Stimulated activated CD8-positive, alpha-beta memory T cell treated with anti-CD3 and anti-CD28 coated beads, Interleukin-15, amount 100 ng/mL, for 4 hours (primary cell): ENCODE results near the gene WDR46.

Source experiments
- DNase-seq, 2 donors: peaks; one replicate each; pipeline ENCODE4 v3.0.0-alpha.2; 2020; ENCODE audit warnings: low read depth in 2 of 2

Gene WDR46

DNA sequence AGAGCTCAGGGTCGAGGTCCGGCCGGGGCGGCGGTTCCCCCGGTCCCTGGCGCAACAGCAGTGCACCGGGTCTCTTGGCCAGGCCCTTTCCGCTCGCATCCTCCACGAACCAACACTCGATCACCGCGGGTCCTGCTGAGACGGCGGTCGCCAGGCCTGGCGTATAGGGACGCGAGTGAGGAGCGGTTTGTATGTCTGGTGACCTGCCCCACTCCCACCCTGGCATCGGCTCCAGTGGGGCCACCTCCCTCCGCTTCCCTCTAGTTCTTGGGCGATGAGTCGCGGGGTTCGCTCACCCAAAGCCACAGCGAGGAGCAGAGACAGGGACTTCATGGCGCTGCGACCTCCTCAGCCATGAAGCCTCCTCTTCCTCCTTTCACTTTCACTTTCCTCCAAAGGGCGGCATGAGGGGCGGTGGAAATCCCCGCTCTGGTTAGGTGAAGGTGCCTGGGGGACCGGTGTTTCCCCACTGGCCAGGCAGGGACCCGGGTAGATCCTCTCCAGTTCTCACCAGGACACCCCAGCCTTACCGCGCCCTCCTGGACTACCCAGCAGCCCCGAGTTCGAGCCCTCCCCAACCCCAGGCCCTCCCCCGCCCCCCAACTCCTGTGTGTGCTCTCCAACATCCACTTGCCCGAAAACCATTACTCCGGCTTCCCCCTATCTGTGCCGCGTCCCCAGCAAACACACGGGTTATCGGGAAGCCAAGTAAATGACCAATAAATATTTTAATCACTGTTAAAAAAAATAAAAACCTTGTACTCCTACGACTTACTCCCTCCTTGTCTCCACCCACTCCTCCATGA is 24.9 kb upstream of the WDR46 start, which contains the start of gene TAPBP:
TAPBP (minus strand) TSS at position 370 of the 806 bp plus-strand sequence; CDS start at position 333, 37 bp downstream.
- DNase-seq: peak; percentile 76 to 85

DNA sequence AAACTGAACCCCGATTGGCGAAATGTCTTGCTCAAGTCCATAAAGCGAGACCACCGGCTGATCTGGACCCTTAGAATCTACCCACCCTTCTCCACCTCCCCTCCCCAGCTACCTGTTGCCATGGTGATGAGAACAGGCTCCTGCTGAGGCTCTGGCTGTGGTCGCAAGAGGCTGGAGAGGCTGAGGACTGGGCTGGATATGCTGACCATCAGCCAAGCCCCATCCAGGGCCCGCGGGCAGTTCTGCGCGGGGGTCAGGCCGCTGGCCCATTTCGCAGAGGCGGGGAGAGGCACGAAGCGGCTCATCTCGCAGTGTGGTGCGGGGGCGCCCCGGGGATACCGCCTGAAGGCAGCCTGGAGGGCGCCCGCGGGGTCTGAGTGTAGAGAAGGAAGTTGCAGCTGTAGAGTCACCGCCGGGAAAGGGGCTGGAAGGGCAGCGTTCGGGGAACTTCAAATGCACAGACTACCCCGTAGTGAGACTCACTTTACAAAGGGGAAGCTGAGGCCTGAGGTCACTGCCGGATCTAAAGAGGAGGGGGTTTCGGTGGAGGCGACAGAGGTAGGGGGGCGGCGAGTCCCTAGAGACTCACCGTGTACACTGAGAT is 24.2 kb upstream of the WDR46 start:
- peak in 1 of 2 donors; percentile 35 for DNase-seq

DNA sequence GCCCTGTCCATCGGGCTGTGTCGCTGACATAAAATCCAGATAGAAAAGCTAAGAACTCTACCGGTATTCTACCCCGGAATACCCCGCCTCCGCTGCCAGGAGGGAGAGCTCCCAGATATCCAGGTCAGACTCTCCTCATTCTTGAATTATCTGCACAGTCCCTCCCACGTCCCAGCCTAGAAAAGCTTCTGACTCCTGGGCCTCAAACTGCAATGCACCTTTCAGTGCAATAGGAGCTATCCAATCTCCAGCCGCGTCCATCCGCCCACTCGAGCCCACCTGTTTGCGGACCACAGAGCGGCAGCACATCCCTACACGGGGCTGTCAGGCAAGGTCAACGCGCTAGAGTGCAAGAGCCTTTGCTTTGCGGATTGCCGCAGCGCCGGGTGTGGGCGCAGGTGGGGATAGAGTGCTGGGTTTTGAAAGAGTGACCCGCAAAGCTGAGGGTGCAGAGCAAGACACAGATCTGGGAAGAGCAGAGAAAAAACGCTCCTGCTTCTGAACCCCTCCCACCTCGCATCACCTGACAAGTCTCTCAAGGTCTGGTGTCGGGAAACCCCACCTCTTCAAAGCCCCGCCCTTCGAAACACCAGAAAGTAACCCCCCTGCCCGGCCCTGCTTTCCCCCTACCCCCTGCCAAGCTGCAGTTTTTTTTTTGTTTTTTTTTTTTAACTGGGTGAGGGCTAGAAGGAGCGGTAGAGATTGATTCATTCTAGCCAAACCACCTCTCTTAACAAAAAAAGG is 23.5 kb upstream of the WDR46 start:
- peak; percentile 60 to 80 for DNase-seq

DNA sequence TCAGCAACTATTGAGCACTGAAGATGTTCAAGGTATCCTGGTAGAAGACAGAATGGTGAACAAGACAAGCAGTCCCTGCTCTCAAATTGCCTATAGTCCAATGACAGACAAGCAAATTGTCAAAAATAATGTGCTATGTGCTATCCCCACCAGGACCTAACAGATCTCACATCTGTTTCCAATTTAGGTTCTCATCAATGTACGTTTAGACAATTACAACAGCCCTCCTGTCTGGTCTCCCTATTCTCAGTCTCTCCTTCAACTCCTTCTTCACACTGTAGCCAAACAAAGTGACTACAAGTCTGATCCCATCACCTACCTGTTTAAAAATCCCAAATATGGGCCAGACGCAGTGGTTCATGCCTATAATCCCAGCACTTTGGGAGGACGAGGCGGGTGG is 17.3 kb upstream of the WDR46 start:
- no peak for DNase-seq

DNA sequence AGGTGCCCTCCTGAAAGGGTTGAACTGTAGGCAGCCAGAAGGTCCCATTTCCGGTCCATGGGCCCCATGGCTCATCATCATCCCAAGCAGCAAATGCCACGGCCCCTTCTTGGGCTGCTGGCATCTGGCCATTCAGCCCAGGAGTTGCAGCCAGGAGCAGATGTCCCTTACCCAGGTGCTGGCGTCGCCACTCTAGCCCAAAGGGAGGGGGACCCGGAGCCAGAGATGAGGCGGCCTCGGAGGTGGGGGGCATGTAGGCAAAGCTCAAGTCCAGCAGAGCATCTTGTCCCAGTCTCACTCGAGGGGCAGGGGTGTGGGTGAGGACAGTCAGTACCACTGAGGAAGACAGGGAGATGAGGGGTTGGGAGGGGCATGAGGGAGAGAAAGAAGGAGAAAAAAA is 16.0 kb upstream of the WDR46 start:
- DNase-seq: no peak

DNA sequence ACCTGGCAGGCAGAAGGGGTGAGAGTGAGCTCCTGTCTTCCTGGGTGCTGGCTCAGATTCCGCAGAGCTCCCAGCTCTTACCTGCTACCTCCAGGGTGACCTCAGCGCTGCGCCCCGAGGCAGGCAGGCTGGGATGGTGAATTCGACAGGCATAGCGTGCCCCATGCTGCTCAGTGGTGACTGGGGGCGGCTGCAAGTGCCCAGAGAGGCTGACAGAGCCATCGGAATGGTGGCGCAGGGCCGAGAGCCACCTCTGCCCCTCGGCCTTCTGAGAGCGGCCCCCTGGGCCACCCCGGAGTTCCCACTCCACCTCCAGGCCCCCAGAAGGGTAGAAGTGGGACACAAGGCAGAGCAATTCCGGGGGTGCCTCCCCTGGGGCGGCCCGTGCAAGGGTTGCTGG is 15.2 kb upstream of the WDR46 start:
- no peak for DNase-seq

DNA sequence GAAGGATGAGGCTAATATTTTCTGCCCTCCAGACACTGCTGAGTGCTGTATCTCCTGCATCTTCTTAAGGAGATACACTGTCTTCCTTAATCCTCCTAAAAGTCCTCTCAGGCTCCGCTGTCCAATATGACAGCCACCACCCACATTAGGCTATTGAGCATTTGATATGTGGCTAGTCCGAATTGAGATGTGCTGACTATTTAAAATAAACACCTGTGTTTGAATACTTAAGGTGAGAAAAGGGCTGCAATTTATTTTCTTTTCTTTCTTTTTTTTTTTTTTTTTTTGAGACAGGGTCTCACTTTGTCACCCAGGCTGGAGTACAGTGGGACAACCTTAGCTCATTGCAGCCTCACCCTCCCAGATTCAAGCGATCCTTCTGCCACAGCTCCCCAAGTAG is 12.8 kb upstream of the WDR46 start:
- DNase-seq: no peak

DNA sequence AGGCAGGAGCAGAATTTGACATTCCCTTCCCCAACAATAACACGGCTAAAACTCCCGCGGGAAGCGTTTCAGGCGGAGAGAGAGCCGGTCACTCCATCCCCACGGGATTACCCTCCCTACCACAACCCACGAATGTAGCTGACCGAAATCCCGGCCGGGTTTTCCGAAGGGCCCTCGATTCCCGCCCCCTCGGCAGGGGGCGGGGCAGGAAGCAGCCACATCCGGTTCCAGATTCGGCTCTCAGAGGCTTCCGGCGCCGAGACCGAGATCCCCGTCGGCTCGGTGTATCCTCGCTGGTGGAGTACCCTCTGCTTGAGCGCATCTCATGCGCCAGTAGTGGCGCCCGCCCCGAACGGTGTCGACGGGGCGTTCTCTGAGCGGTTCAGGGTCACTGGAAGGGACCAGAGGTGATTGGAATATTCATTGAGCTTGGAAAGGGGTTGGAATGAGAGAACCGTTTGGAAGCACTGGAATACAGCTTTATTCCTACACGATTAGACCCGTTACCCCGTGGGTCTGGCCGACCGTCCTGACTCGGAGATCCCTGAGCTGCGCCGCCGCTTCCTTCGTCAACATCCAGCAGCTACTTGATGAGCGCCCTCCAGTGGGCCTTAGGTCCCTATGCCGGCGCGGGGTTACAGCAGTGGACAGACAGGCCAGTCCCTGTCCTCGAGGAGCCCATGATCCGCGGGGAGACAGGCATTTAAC is 10.4 kb upstream of the WDR46 start:
- DNase-seq: peak; percentile 84 to 85

DNA sequence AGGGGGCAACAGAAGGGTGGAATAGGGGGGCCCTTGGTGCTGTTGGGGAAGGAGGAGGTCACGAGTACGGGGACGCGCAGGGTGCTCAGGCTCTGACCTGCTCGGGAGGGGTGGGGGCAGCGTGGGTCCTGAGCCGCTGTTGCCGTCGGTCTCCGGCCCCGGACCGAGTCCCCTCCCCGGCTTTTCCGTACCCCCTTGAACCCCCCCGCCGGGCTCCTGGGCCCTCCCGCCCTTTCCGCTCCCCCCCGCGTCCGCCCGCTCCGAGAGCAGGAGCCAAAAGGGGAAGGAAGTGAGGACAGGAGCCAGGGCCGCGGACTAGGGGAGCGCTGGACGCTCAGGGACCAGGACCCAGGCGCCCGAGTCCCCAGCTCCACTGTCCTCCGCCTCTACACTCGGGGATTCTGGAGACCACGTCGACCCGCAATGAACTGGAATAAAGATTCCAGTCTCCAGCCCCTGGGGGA is 9.8 kb upstream of the WDR46 start, which contains the start of gene RGL2:
RGL2 (minus strand) TSS at position 170 of the 464 bp plus-strand sequence. CDS start 332 bp downstream, outside the sequence.
- DNase-seq: peak; percentile 39 to 47

DNA sequence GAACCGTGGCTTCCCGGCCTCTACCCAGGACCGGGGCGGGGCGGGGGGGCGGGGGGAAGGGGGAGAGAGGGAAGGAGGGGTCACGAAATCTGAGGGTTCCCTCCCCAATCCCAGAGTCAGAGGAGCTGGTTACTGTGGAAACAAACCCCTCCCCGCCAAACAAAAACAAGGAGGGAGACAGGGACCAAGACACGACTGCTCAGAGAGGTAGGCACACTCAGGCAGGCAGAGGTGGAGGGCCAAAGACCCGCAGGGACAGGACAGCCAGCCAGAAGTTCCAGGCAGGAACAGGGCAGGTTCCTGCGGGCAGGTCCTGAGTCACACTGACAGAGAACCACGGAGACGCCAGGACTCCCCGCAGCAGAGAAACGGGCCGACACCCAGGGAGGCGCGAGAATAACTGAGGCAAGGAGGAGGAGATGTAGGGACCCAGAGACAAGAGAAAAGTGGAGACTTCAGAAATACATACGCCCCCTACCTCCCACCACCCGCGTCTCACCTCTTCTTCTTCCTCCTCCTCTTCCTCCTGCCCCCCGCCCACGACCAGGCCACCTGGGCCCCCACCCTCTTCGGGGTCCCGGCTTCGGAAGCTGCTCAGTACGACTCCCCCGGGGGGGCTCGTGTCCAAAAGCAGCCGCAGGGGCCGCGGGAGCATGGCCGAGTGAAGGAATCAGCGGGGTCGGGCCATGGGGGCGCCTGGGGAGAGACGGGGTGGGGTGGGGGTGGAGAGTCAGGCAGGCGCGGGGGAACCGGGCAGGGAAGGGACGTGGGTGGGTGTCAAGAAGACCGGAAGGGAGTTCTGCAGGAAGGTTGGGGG is 9.1 kb upstream of the WDR46 start:
- no peak for DNase-seq

DNA sequence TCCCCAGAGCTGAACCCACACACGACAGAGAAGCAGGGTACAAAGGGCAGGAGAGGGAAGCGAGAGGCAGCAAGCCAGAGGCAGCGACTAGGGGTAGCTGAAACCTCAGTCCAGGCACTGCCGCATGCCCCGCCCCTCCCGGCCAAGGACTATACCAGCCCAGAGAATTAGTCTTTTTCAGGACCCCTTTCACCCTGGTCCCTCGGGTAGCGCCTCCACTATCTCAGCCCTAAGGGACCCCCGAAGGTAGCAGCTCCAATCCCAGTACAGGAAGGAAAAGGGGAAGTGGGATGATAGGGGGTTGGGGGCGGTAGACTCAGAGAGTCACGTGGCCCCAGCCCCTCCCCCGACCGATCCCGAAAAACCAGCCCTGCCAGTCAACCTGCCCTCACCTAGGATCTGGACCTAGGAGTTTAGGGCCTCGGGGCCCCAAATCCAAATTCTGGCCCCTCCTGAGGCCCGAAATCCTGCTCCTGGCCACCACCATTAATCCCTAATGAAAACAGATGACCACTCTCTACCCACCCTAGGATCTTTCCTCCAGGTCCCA is 8.4 kb upstream of the WDR46 start:
- no peak for DNase-seq

DNA sequence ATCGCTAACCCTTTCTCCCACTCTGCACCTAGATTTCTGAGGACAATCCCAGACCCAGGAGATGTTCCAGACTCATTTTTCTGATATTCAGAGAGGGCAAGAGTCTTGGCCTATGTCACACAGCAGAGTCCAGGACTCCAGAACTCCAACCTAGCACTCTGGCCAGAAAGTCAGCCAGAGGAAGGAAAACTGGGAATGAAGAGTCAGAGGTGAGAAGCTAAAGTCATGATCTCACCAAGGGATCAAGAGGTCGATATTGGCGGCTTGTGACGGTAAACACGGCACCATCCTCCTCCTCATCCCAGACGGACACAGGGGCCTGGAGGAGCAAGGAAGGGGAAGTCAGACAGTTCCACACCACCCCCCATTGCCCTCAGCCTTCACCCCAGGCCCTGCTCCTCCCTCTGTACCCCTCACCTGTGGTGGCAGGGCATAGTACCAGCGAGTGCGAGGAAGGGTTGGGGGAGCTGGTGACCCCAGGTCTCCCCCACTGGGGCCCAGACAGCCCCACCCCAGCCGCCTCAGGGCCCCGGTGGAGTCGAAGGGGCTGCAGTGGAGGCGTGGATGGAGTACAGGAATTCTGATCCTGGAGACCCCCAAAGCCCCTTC is 7.9 kb upstream of the WDR46 start:
- DNase-seq: no peak

DNA sequence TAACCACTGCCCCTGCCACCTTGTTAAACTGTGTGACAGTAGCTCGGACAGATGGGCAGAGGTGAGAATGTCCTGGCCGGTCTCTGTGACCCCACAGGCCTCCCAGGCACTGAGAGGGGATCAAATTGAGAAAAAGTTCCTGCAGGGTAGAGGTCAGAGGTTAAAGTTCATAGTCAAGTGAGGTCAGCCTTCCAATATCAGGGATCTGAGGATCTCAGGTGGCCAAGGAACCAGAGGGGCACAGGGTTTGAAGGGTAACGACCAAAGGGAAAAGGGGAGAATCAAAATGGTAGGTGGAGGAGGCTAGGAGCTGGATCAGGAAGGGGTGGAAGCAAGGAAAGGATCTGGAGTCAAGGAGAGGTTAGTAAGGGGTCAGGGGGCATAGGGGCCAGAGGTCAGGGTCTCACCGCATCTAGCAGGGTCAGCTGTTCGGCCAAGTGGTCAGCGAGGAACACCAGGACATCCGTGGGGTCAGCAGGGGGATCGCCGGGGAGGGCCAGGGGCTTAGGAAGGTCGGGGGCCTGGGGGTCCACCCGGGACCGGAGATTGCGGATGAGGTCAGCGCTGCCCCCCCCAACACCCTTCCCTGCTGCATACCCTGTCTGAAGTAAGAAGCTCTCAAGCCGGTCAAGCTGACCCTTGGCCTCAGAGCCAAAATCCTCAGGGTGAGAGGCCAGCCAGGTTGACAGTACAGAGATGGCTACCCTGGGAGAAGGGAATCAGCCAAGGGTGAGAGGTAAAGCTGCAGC is 6.8 kb upstream of the WDR46 start:
- no peak for DNase-seq

DNA sequence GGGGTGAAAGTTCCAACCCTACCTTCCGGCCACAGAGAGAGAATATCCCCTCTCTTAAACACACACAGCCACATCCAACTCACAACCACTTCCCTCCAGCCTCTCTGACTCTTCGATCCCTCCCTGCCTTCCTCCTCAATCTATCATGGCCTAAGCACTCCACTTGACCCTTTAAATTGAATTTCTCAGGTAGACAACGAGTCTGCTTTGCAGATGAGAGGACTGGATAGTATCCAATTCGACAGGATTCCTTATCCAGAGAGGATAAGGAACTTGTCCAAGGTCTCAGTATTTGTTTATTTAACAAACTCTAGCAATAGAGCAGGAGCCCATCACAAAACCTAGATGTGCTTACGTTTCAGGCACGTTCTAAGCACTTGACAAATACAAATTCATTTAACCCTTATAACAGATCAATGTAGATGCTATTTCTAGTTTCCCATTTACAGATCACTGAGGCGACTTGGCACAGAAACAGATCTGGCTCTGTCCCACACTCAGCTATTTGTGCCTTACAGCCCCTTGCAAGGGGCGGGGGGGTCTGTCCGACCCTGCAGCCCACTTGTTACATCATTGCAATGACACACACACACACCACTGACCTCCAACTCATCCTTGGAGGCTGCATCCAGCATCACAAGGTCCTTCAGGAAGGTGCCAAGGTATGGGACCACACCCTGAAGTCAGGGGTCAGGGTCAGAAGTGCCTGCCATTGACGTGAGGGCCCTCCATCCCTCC is 5.2 kb upstream of the WDR46 start:
- no peak for DNase-seq

DNA sequence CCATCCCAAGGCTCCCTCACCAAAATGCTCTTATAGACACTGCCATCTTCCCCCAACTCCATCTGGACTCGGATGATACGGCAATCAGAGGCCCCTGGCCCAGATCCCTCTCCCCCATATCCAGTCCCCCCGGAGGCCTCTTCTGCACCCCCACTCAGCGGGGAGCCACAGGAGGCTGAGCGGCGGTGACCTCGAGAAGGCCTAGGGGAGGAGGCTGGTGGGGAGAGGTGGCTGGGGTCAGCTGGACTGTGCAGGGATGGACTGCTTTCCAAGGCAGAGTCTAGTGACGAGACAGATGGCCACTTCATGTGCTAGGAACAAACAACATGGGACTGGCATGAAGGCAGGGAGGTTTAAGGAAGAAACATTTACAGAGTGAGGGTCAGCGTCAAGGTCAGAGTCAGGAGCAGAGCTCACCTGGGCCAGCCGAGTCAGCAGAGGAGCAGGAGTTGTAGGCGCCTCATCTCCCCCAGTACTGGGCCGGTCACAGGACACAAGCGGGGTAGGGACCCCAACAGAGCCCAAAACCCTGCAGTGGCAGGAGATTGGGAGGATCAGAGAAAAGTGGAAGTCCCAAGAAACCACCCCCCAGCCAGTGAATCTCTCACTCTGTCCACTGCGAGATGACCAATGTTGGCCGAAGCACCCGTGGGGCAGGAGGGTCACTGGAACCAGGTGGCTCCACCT is 4.1 kb upstream of the WDR46 start:
- DNase-seq: no peak

DNA sequence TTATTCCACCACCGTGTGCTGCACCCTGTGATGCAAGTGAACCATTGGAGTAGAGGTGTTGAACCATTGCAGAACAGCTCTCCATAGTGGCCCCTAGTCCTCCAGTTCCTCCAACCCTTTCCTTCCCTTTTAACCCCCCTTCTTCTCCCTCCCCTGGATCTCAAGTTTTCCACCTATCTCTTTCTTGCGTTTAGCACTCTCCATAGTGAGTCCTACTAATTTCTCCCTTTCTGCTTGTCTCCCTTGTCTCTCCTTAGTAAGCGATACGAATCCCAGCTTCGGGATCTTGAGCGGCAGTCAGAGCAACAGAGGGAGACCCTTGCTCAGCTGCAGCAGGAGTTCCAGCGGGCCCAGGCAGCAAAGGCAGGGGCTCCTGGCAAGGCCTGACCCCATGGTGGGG is 1.4 kb upstream of the WDR46 start:
- DNase-seq: no peak

DNA sequence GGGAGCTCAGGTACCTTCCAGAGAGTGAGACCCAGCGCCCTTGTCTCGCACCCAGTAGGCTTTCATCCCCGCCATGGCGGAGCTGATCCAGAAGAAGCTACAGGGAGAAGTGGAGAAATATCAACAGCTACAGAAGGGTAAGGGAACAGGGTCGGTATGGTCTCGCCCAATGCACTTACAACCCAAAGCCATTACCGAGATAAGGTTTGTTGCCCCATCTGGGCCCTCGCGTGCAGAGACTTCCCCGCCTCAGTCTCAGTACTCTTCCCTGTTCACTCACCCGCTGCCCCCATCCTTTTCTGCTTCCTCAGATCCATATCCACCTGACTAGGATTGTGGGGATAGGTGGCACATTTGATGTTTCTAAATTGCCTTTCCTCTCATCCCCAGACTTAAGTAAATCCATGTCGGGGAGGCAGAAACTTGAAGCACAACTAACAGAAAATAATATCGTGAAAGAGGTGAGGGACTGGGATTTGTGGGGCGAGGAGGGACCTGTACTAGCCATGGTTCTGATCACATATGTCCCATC is 811 bp upstream of the WDR46 start:
- DNase-seq: no peak
